Body of pancreas (tissue), 4 donors: Measurements from ENCODE around the gene PFDN2.

Source experiments
- CTCF ChIP-seq, 7 experiments: fragments of 450-650 bp in 4 of 7; fragments of 200-600 bp in 3 of 7; sonication (generic) in 3 of 7; IDR thresholded peaks; one replicate each; pipeline ENCODE4 v1.5.1; 2016 to 2019; ENCODE audit warnings: antibody characterized with exemption in 7 of 7
- POLR2A ChIP-seq, 3 donors: fragments of 450-650 bp; IDR thresholded peaks; one replicate each; pipeline ENCODE4 v1.6.1; 2016; ENCODE audit warnings: antibody characterized with exemption in 3 of 3, mild to moderate bottlenecking in 2 of 3

- TF ChIP-seq CTCF (IDR thresholded peaks at IDR 0.05) (no peak), POLR2A (IDR thresholded peaks at IDR 0.05) (peak; percentile 71 to 93 (median 90))
Observed at GRCh38 chr1:161117759-161118581, at the start of gene PFDN2, which contains the start of gene NIT1.
